NCI-H1092 treated with DMSO at 0.1 percent for 48 hours (cell line): ENCODE data around the gene RAB11B.
A peak's percentile ranks its signal among the peaks of the same experiment; 100 is the strongest.
"Not testable (repeated sequence)": the region's sequence is repeated elsewhere in the genome, so short reads cannot be mapped to it uniquely, and the experiment has no call there.

Experiments used
- DNase-seq: peaks from one replicate; lab custom pipeline; 2025; lab: John Stamatoyannopoulos, UW

Gene RAB11B

GRCh38 chr19:8429044-8429443, 38.9 kb downstream of the RAB11B start:
- no peak for DNase-seq

GRCh38 chr19:8429826-8430225, 39.7 kb downstream of the RAB11B start:
- DNase-seq = no peak

GRCh38 chr19:8430650-8431049, 40.5 kb downstream of the RAB11B start:
- DNase-seq = no peak

- no peak for DNase-seq
Observed at GRCh38 chr19:8438236-8438635, 48.1 kb downstream of the RAB11B start.

GRCh38 chr19:8441725-8442544, 51.8 kb downstream of the RAB11B start:
- DNase-seq = no peak

- not testable (repeated sequence) for DNase-seq
Observed at GRCh38 chr19:8444140-8444676, 54.0 kb downstream of the RAB11B start.

- peak; percentile 98 for DNase-seq
Observed at GRCh38 chr19:8444677-8445487, 54.7 kb downstream of the RAB11B start, which contains the start of gene HNRNPM. Gene HNRNPM (plus strand): TSS chr19:8444975. CDS start chr19:8444999, 24 bp downstream.

- DNase-seq = peak; percentile 30
Observed at GRCh38 chr19:8445488-8446001, 55.4 kb downstream of the RAB11B start.

- no peak for DNase-seq
Observed at GRCh38 chr19:8446061-8446709, 56.0 kb downstream of the RAB11B start.

GRCh38 chr19:8449830-8450229, 59.7 kb downstream of the RAB11B start:
- DNase-seq = no peak

- DNase-seq = no peak
Observed at GRCh38 chr19:8451377-8451776, 61.2 kb downstream of the RAB11B start.

- DNase-seq = no peak
Observed at GRCh38 chr19:8451885-8452284, 61.7 kb downstream of the RAB11B start.

GRCh38 chr19:8452446-8453123, 62.4 kb downstream of the RAB11B start:
- DNase-seq = no peak

- no peak for DNase-seq
Observed at GRCh38 chr19:8453616-8454015, 63.5 kb downstream of the RAB11B start.
